Neural progenitor cell (in vitro differentiated cells): Measurements from ENCODE around the gene EDNRB.

Experiments used
- EZH2phosphoT487 ChIP-seq: fragments of 200-600 bp; sonication (generic); IDR thresholded peaks from 2 replicates; pipeline ENCODE4 v1.6.1; 2017; ENCODE audit warnings: antibody characterized with exemption
- TF ChIP-seq, protein P1 (sequence below): fragments of 200-600 bp; sonication (generic); IDR thresholded peaks from 2 replicates; pipeline ENCODE4 v1.5.1; 2017; ENCODE audit warnings: antibody characterized with exemption, mild to moderate bottlenecking

DNA sequence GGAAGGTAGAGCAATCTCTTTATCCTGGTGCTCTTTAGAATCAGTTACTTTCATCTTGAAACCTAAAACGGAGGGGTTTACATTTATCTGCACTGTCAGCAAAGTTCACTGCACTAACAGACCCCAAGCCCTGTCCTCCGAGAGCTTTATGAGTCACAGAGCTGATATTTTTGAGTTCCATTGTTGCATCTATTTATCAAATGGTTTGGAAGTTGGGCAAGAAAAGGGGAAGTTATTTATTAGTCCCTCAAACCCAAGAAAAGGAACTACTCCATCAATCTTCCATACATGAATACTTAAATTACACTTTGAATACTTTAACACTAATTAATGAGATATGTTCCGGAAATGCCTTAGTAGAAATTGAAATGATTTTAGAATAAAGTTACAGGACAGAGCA, 55.5 kb downstream of the EDNRB start:
- TF ChIP-seq EZH2phosphoT487: no peak
- TF ChIP-seq, protein P1, sequence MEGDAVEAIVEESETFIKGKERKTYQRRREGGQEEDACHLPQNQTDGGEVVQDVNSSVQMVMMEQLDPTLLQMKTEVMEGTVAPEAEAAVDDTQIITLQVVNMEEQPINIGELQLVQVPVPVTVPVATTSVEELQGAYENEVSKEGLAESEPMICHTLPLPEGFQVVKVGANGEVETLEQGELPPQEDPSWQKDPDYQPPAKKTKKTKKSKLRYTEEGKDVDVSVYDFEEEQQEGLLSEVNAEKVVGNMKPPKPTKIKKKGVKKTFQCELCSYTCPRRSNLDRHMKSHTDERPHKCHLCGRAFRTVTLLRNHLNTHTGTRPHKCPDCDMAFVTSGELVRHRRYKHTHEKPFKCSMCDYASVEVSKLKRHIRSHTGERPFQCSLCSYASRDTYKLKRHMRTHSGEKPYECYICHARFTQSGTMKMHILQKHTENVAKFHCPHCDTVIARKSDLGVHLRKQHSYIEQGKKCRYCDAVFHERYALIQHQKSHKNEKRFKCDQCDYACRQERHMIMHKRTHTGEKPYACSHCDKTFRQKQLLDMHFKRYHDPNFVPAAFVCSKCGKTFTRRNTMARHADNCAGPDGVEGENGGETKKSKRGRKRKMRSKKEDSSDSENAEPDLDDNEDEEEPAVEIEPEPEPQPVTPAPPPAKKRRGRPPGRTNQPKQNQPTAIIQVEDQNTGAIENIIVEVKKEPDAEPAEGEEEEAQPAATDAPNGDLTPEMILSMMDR: no peak
